SK-N-MC (cell line): ENCODE results near the gene SMARCA4.
A peak's percentile ranks its signal among the peaks of the same experiment; 100 is the strongest.

Experiments used
- DNase-seq: peaks from one replicate; pipeline ENCODE4 v3.0.0-alpha.2; 2011; ENCODE audit warnings: low read depth, low spot score
- H3K27ac ChIP-seq: fragments of 200-600 bp; sonication (generic); 2 replicates; pipeline ENCODE4 v1.5.1; 2016; ENCODE audit warnings: mixed run types
- H3K36me3 ChIP-seq: fragments of 200-600 bp; sonication (generic); 2 replicates; pipeline ENCODE4 v1.6.1; 2017; ENCODE audit warnings: antibody characterized with exemption, low read length, mixed read lengths; ENCODE audit not compliant: insufficient read depth
- H3K4me3 ChIP-seq: fragments of 200-600 bp; sonication (generic); 2 replicates; pipeline ENCODE4 v1.5.1; 2016
- H3K9ac ChIP-seq: fragments of 200-600 bp; sonication (generic); 2 replicates; pipeline ENCODE4 v1.8.0; 2017; ENCODE audit warnings: mixed run types, mixed read lengths; ENCODE audit not compliant: insufficient read length
- H3K9me3 ChIP-seq: fragments of 200-600 bp; sonication (generic); 2 replicates; pipeline ENCODE4 v1.6.1; 2017; ENCODE audit warnings: low read depth, mild to moderate bottlenecking, antibody characterized with exemption, low read length, moderate library complexity, mixed read lengths
- EZH2 ChIP-seq: fragments of 200-600 bp; sonication (generic); IDR thresholded peaks from one replicate; pipeline ENCODE4 v1.6.1; 2017; ENCODE audit warnings: antibody characterized with exemption
- FOXP2 ChIP-seq: optimal IDR thresholded peaks from 2 replicates; pipeline ENCODE3; 2011; ENCODE audit warnings: mild to moderate bottlenecking, moderate library complexity; ENCODE audit not compliant: insufficient read depth; ENCODE audit errors: extremely low read length, control extremely low read depth
- POLR2AphosphoS5 ChIP-seq: IDR thresholded peaks from 2 replicates; pipeline ENCODE4 v1.6.1; 2012; ENCODE audit warnings: mild to moderate bottlenecking, low read depth, low read length, borderline replicate concordance

SMARCA4 gene

GRCh38 chr19:10919352-10920287 lies 41.2 kb upstream of the SMARCA4 start:
- no peak overlapping the region for H3K4me3 ChIP-seq
- peaks cover 23% of the 10 kb centered on the region; the same call in 1 of the 2 replicates for H3K36me3 ChIP-seq
- H3K9me3 ChIP-seq, result no peaks in the 10 kb centered on the region
- TF ChIP-seq EZH2 (no peak), FOXP2 (no peak), POLR2AphosphoS5 (no peak)
- no peak overlapping the region for H3K27ac ChIP-seq
- no peak overlapping the region for H3K9ac ChIP-seq
- DNase-seq, result no peak

GRCh38 chr19:10920288-10920655 lies 40.6 kb upstream of the SMARCA4 start:
- H3K36me3 ChIP-seq, result peaks cover 23% of the 10 kb centered on the region; the same call in 1 of the 2 replicates
- TF ChIP-seq POLR2AphosphoS5 (no peak), EZH2 (no peak), FOXP2 (no peak)

GRCh38 chr19:10920781-10921180 lies 40.0 kb upstream of the SMARCA4 start:
- DNase-seq, result no peak
- Histone ChIP-seq H3K4me3 (no peak overlapping the region), H3K9ac (no peak overlapping the region), H3K9me3 (no peaks in the 10 kb centered on the region), H3K27ac (no peak overlapping the region), H3K36me3 (peaks cover 23% of the 10 kb centered on the region; the same call in 1 of the 2 replicates)
- TF ChIP-seq EZH2, result no peak
- no peak for TF ChIP-seq POLR2AphosphoS5
- TF ChIP-seq FOXP2, result no peak

More at GRCh38 chr19:10920288-10920655, 40.6 kb upstream of the SMARCA4 start:
- Histone ChIP-seq H3K9me3 (no peaks in the 10 kb centered on the region), H3K4me3 (no peak overlapping the region), H3K27ac (no peak overlapping the region), H3K9ac (no peak overlapping the region)
- DNase-seq, result no peak

- TF ChIP-seq POLR2AphosphoS5, result 0 out of 2 replicates have a peak, but pooled peaks have one; percentile 12
- no peak for TF ChIP-seq EZH2
- H3K27ac ChIP-seq, result no peak overlapping the region
- no peak overlapping the region for H3K4me3 ChIP-seq
- no peaks in the 10 kb centered on the region for H3K9me3 ChIP-seq
- DNase-seq, result no peak
- no peak overlapping the region for H3K9ac ChIP-seq
- peaks cover 23% of the 10 kb centered on the region; the same call in 1 of the 2 replicates for H3K36me3 ChIP-seq
These were observed 39.5 kb upstream of the SMARCA4 start for GRCh38 chr19:10921199-10921909.

GRCh38 chr19:10921910-10922637 lies 38.8 kb upstream of the SMARCA4 start:
- no peak for DNase-seq
- Histone ChIP-seq H3K9me3 (no peaks in the 10 kb centered on the region), H3K36me3 (peaks cover 23% of the 10 kb centered on the region; the same call in 1 of the 2 replicates), H3K9ac (no peak overlapping the region), H3K27ac (no peak overlapping the region), H3K4me3 (no peak overlapping the region)
- no peak for TF ChIP-seq EZH2
- peak; percentile 20; the same call in 1 of the 2 replicates for TF ChIP-seq POLR2AphosphoS5
- no peak for TF ChIP-seq FOXP2

GRCh38 chr19:10922638-10923014 lies 38.2 kb upstream of the SMARCA4 start:
- Histone ChIP-seq H3K9ac (no peak overlapping the region), H3K4me3 (no peak overlapping the region), H3K27ac (no peak overlapping the region), H3K9me3 (no peaks in the 10 kb centered on the region), H3K36me3 (peaks cover 23% of the 10 kb centered on the region; the same call in 1 of the 2 replicates)
- TF ChIP-seq FOXP2, result no peak
- no peak for TF ChIP-seq EZH2
- TF ChIP-seq POLR2AphosphoS5, result no peak
- no peak for DNase-seq

GRCh38 chr19:10923260-10924112 lies 37.3 kb upstream of the SMARCA4 start:
- DNase-seq, result no peak
- TF ChIP-seq FOXP2, result no peak
- no peak for TF ChIP-seq POLR2AphosphoS5
- TF ChIP-seq EZH2, result no peak
- H3K36me3 ChIP-seq, result peaks cover 23% of the 10 kb centered on the region; the same call in 1 of the 2 replicates
- no peak overlapping the region for H3K9ac ChIP-seq
- no peak overlapping the region for H3K27ac ChIP-seq
- no peaks in the 10 kb centered on the region for H3K9me3 ChIP-seq
- no peak overlapping the region for H3K4me3 ChIP-seq
